Measurements from ENCODE around the gene WDR1.

DNA sequence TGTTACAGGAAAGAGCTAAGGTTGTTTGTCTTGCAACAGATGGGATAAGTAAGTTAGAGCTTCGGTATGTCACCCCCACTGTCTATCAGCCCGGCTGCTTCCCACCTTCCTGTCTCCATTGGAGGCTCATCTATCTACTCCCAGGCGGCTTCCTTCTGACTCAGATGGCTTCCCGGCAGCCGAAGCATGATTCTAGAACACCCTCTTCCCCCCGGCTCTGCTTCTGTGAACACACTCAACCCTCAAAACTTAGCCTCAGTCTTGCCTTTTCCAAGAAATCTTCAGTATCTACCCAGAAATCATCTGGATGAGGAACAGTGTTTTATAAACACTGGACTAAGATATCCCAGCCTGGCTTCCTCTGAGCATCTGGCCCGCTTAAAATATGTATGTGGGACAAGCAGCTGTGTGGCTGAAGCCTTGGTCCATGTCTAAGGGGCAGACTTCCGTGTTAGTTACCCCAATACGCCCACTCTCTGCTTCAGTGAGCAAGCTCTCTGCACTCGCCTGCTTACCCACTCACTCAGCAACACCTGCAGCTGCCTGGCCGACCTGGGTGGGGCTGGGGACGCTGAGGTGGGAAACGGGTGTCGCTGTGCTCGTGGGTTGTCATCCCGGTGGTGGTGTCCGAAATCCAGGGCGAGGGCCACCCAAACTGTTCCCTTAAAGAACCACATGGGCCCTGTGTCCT, 83.3 kb downstream of the WDR1 start:
- TF ChIP-seq, protein P1, sequence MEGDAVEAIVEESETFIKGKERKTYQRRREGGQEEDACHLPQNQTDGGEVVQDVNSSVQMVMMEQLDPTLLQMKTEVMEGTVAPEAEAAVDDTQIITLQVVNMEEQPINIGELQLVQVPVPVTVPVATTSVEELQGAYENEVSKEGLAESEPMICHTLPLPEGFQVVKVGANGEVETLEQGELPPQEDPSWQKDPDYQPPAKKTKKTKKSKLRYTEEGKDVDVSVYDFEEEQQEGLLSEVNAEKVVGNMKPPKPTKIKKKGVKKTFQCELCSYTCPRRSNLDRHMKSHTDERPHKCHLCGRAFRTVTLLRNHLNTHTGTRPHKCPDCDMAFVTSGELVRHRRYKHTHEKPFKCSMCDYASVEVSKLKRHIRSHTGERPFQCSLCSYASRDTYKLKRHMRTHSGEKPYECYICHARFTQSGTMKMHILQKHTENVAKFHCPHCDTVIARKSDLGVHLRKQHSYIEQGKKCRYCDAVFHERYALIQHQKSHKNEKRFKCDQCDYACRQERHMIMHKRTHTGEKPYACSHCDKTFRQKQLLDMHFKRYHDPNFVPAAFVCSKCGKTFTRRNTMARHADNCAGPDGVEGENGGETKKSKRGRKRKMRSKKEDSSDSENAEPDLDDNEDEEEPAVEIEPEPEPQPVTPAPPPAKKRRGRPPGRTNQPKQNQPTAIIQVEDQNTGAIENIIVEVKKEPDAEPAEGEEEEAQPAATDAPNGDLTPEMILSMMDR (IDR thresholded peaks at IDR 0.05) = no peak
- no peak for TF ChIP-seq POLR2AphosphoS5 (IDR thresholded peaks at IDR 0.05; ENCODE audit: low read depth, low read length)
- TF ChIP-seq, protein P2, sequence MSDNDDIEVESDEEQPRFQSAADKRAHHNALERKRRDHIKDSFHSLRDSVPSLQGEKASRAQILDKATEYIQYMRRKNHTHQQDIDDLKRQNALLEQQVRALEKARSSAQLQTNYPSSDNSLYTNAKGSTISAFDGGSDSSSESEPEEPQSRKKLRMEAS (IDR thresholded peaks at IDR 0.05; ENCODE audit: low read depth) = no peak
- no peak for TF ChIP-seq TCF12 (IDR thresholded peaks at IDR 0.05)

Data from SK-N-SH (cell line).